HL-60 (cell line): ENCODE data around the gene PLEKHB1.

Experiments used
- CTCF ChIP-seq: IDR thresholded peaks from one replicate; pipeline ENCODE4 v1.5.1; 2011; ENCODE audit warnings: low read length, control low read depth, inconsistent platforms; ENCODE audit not compliant: insufficient read depth
- GABPA ChIP-seq: IDR thresholded peaks from 2 replicates; pipeline ENCODE4 v1.6.1; 2012; ENCODE audit warnings: low read depth
- POLR2AphosphoS5 ChIP-seq: IDR thresholded peaks from 2 replicates; pipeline ENCODE4 v1.6.1; 2012; ENCODE audit warnings: low read depth
- REST ChIP-seq: IDR thresholded peaks from 2 replicates; pipeline ENCODE4 v1.6.1; 2012; ENCODE audit warnings: low read depth; ENCODE audit not compliant: insufficient replicate concordance
- SPI1 ChIP-seq: IDR thresholded peaks from 2 replicates; pipeline ENCODE4 v1.6.1; 2012; ENCODE audit warnings: low read depth, mild to moderate bottlenecking, borderline replicate concordance

GRCh38 chr11:73656985-73657384 lies 10.6 kb downstream of the PLEKHB1 start:
- TF ChIP-seq CTCF (no peak), GABPA (no peak), POLR2AphosphoS5 (no peak), REST (no peak), SPI1 (no peak)
